GM18909 (cell line): ENCODE results near the gene OTUD4.
A peak's percentile ranks its signal among the peaks of the same experiment; 100 is the strongest.
"Not testable (repeated sequence)": the region's sequence is repeated elsewhere in the genome, so short reads cannot be mapped to it uniquely, and the experiment has no call there.

Experiments used
- ATAC-seq: cut with Tn5 transposase; IDR thresholded peaks from one replicate; pipeline ENCODE4 v1.9.1; 2021; ENCODE audit warnings: mild to moderate bottlenecking; ENCODE audit not compliant: unreplicated experiment, poor library complexity

Gene OTUD4

DNA sequence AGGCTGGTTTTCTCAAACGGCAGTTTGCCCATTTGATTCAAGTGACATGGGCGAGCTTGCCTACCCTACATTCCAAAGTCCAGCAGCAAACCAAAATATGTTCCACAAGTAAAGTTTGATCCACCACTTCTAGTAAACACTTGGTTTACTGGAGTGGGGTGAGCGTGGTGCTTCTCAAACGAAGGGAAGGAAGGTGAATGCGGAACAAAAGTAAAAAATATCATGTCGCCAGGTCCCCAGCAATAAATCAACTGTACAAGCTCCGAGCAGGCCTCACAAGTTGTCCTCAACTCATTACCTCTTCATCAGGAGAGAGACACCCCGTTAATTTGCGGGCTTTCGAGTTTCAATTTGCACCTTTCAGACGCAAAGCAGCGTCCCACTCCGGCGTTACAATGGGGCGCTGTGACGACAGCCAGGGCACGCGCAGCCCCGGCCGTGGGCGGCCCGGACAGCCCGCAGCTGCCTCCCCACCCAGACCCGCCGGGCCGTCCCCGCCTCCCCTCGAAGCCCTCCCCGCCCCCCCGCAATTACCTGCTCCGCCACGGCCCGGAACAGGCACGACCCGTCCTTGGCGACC, 1.0 kb downstream of the OTUD4 start:
- peak; percentile 47 for ATAC-seq

DNA sequence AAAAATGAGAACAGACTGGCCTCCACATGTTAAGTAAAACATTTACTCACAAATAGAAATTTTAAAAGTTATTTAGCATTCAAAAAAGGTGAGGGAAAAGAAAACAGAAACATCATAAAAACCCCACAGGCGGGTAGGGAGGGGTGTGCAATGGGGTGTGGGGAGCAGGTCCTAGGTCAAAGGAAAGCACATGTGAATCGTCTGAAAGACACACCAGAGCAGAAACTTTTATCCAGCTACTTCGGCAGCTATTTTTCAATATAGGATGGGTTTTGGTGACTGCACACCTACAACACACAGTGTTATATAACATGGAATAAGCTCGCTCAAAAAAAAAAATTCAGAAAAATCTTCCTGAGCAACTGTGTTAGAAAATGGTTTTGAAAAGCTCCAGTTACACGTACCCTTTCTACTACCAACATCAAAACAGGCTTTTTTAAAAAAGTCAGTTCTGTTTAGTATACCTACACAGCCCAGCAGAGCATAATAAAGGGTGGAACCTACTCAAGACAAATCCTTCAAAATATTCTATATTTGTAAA, 1.6 kb downstream of the OTUD4 start:
- no peak for ATAC-seq

DNA sequence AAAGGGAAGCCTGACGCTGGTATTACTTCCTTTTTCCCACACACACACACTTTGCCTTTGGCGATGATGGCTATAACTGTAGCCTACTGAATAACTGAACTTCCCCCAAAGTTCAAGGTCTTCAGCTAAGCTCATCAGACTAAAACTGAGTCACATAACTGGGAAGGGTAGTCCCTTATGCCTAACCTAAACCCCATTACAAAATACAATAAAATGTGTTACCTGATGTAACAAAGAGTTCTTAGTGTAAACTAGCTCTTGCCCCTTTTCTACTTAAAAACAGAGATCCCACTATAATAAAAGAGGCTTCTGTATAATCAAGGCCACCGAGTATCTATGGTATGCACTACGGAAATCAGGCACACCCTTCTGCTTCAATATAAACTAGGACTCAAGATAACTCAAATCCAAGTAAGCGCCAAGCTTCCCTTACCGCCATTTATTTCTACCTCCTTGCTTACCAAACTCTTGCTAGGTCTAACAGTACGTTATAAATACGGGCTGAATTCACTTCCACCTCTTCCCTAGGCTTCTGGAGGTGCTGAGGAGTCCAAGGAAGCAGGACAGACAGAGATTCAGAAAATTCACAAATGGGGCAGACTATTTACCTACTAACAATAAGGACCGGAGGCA, 2.4 kb downstream of the OTUD4 start:
- ATAC-seq = no peak

DNA sequence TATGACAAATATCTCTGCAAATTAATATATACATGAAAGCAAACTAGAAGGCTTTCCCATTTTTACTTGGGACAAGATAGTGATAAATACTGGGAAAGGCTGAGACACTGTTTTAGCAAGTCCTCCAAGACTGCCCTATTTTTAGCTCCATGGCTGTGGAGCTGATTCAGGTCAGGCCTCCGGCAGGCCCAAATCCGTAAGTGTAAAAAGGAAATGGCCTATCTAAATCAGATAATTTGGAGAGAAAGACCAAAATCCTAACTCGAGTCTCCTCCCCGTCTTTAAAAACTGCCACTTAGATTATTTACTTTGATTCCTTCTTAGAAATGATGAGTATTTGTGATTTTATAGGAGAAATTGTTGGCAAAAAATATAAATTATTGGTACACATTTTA, 2.9 kb downstream of the OTUD4 start:
- no peak for ATAC-seq

DNA sequence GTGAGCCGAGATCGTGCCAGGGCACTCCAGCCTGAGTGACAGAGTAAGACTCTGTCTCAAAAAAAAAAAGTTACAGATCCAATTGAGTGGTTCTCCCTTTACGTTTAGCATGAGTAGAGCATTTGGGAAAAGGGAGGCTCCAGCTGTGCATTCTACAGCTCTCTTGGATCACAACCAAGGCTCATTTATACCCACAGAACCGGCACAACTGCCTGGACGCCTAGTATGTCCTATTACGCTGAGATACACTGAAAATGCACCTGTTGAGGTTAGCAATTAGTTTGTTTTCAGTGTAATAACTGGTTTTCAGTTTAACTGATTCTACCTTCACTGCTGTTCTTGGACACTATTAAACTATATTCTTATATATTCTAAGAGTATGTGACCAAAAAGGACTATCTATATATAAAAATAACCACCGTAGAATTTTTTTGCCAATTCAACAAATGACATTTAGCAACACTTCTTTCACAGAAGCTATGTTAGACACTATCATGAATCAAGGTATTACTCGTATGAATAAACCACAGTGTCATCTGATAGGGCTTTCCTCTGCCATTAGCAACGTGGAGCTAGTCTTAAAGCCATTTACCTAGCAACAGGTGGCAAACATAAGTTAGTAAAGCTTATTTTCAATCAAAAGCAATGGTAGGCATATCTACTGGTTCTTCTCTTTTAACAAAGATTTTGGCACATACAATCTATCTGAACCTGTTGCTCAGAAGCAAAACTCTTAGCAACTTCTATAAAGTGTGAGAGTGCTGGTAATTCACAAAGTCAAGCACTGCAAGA, 3.6 kb downstream of the OTUD4 start:
- no peak for ATAC-seq

DNA sequence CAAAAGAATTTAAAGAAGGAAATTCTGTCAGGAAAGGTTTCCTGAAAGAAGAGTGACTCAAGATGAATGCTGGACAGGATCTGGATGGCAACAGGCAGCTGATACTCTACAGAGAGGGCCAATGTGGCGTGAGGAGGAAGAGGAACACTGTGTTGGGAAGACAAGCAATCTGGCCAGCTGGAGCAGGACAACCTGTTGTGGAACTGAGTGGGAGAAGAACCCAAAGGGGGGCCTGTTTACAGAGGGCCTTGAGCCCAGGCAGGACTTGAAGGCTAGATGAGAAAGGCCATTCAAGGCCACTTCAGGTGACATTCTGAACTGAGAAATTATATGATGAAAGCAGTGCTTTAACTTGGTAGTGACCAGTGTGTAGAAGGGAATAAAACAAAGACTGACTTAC, 8.5 kb downstream of the OTUD4 start:
- ATAC-seq = no peak

DNA sequence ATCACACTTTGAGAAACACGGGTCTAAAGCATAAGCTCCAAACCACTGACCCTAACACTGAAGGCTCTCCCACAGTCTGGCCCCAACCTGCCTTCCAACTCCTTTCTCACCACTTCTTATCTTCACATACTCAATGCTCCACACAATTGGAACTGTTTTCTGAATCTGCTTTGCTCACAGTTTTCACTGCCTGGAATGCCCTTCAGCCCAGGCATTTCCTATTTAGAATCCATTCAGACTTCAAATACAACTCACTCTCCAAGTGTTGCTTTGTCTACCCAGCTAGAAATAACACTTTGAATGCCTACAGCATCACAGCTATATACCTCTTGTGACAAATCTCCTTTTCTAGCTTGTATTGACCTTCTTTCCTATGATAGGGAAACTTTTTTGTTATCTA, 10.2 kb downstream of the OTUD4 start:
- ATAC-seq = no peak

DNA sequence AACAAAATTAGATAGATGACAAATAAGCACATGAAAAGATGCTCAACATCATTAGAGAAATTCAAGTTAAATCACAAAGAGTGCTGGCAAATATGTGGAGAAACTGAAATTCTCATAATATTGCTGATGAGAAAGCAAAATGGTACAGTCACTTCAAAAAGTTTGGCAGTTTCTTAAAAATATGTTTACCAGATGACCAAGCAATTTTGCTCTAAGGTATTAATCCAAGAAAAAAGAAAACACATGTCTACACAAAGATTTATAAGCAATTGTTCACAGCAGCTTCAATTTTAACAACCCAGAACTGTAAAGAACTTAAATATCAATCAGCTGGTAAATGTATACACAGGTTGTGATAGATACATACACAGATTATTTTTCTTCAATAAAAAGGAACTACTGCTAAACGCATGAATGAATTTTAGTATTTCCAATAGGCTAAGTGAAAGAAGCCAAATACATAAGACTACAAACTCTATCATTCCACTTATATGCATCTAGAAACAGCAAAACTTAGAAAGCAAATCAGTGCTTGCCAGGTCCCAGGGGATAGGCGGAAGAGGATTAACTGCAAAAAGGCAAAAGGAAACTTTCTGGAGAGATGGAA, 11.7 kb downstream of the OTUD4 start:
- no peak for ATAC-seq

DNA sequence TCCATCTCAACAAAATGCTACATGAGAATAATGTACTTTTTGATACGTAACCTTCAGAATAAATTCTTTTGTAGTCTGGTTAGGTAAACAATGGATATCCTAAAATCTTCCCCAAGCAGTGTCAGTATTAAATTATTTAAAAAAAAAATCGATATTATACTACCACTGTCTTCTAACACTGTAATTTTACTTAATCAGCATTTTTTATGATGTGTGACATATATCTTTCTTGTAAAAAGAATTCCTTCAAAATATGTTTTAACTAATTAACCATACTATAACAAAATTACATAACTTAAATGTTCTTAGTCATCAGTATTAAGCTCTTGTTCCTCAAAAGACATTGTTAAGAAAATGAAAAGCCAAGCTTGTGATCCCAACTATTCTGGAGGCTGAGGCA, 12.5 kb downstream of the OTUD4 start:
- ATAC-seq = no peak

DNA sequence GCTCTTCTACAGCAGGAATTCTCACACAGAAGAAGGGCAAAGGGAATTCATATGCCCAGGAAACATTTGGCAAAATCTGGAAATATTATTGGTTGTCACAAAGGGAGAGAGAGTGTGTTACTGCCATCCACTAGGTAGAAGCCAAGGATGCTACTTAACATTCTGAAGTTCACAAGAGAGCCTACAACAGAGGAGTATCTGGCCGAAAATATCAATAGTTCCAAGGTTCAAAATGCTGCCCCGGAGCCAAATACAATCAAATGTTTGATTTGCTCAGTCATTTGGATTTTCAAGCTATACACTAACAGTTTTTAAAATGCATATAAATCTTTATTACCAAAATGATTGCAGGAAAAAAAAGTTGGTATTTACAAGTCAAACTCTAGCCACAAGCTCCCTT, 18.8 kb downstream of the OTUD4 start:
- no peak for ATAC-seq

DNA sequence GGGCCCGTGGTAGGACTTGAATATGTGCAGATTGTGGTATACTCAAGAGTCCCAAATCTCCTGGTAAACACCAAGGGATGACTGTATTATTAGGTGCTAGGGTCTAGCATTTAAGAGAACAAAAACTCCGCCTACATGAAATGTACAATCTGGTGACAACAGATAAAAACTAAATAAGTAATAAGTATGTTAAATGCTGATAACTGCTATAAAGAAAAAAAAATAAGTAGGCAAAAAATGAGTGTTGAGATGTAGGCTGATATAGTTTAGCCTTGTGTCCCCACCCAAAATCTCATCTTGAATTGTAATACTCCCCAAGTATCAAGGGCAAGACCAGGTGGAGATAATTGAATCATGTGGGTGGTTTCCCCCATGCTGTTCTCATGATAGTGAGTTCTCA, 23.4 kb downstream of the OTUD4 start:
- ATAC-seq = no peak

DNA sequence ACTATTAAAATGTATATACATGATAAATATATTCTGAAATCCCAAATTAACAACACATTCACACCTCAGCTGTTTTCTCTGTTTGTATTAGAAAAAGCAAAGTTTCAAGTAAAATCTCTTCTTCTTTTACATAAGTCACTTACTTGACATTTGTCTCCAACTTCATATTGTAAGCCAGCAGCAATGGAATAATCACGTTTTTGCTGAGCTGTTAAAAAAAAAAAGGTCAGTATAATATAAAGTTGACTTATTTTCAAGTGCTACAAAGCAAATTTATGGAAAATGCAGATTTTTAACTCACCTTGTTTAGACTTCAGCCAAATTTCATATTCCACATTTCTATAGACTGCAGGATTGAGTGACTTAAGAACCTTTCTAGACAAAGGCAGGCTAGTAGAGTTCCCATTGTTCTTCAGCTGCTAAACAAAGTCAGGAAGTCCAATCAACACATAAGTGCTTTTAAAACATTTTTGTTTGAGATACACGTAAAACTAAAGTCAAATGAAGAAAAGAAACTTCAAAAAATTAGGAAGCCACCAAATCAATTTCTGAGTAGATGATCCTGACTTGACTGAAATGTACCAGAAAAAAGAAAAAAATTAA, 25.0 kb downstream of the OTUD4 start:
- no peak for ATAC-seq

DNA sequence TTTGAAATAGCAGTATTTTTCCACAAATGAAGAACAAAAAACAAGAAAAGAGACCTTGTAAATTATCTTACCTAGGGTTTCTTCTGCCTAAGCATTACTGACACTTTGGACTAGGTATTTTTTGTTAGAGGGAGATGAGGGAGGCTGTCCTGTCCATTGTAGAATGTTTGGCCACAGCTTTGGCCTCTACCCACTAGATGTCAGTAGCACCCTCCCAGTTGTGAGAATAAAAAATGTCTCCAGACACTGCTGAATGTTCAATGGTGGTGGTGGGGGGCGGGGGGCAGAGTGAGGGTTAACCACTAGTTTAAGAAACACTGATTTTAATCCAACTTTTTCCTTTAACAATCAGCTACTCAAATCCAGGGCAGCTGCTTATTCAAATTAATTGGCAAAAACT, 25.8 kb downstream of the OTUD4 start:
- peak; percentile 86 for ATAC-seq

DNA sequence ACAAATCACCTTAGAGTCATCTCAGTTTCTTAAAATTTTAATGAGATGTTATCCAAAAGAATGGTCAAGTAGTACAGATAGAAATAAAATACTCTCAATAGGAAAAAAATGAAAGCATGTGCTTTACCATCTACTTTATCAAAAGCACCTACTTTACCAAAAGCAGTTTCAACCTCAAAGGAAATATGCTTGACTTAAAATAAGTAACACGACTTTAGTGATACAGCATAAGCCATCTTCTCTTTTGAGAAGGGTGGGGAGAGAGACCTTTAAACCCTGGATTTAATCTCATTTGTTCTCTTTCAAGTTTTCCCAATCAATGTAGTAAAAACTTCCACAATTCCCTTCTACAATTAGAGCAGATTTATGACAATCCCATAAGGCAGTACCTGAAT, 26.5 kb downstream of the OTUD4 start:
- ATAC-seq = peak; percentile 44

DNA sequence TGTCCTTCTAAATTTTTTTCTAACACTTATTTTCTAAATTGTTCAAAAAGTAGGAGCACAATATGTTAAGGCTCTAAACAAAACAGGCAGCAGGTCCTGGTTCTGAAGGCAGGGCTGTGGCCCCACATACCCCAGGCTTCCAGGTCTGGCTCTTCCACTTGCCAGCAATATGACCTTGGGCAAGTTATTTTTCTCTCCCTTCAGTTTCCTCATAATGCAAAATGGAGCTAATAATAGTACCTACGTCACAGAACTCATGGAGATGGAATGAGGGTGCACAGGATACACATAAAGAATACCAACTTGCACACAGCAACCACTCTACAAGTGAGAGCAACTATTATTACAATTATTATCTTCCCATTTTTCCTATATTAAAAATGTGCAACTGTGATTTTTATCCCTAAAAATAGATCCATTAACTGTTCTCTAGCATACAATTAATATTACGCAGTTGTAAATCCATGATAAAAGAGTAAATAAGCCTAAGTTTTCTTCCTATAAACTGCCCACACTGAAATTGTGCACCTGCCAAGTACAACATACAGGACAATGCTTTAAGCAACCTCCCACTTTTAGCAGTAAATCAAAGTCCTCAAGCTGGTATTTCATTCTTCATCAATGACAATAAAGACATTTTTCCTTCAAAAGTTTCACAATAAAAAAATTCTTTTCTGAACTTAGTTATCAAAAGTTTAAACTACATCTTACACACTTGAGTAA, 27.0 kb downstream of the OTUD4 start:
- ATAC-seq = no peak

DNA sequence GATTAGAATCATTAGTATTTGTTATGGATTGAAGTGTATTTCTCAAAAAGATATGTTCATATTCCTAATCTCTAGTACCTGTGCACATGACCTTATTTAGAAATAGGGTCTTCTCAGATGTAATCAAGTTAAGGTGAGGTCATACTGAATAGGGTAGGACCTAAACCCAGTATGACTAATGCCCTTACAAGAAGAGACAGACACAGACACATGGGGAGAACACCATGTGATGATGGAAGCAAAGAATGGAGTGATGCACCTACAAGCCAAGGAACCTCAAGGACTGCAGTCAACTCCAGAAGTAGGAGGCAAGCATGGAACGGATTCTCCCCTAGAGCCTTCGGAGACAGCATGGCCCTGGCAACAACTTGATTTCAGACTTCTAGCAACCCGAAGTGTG, 31.4 kb downstream of the OTUD4 start:
- ATAC-seq = no peak

DNA sequence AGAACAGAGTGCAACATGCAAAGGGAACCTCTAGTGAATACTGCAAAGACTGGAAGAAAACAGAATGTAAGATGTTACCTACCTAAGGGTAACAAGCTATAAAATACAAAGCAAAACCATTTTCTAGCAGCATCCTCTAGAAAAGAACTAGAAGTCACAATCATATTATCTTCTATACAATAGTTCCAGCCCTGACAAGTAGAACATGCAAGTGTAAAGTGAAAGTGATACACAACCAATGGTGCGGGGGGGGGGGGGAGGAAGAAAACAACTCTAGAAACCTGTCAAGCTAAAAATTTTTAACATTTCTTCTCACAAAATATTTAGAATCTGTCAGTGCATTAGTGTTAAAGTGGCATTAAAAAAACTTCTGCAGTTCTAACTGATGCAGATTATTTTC, 44.2 kb downstream of the OTUD4 start:
- ATAC-seq = not testable (repeated sequence)

DNA sequence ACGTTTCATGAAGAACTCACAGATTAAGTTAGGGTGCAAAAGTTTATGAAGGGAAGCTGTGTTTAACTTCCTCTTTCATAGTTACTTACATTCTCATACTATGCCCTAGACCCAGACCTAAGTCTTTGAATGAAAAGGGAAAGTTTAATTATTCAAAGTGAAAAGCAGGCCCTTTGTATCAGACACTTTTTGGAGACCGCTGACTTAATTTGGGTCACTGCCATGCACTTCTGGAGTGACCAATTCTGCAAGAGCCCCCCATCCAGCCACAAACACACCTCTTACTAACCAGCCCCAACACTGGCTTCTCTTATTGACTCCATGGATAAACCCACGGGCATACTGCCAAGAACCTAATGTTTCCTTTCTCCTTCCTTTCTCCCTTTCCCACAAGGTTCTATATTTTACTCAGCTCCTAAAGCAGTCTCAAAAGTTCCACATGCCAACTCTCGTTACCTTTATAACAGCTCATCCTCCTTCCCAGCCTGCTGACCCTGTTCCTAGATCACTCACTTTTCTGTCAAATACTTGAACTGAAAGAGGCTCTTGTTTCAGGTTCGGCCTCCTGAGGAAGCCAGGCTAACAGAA, 47.8 kb downstream of the OTUD4 start:
- ATAC-seq = peak; percentile 84

DNA sequence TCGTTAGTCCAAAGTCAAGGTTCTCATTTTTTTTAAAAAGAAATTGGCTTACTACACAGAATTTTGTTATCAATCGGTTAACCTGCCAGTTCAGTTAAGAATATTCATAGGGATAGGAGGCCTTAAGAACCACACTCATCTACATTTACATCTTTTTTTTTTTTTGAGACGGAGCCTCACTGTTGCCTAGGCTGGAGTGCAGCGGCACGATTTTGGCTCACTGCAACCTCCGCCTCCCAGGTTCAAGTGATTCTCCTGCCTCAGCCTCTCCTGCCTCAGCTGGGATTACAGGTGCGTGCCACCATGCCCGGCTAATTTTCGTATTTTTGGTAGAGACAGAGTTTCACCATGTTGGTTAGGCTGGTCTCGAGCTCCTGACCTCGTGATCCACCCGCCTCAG, 48.5 kb downstream of the OTUD4 start:
- no peak for ATAC-seq
